COLO668 (cell line): ENCODE data around the gene DACH1.
A peak's percentile ranks its signal among the peaks of the same experiment; 100 is the strongest.
"Not testable (repeated sequence)": the region's sequence is repeated elsewhere in the genome, so short reads cannot be mapped to it uniquely, and the experiment has no call there.

ENCODE experiments used
- DNase-seq: peaks from one replicate; lab custom pipeline; 2025; ENCODE audit not compliant: unreplicated experiment; lab: John Stamatoyannopoulos, UW

The DACH1 gene

DNA sequence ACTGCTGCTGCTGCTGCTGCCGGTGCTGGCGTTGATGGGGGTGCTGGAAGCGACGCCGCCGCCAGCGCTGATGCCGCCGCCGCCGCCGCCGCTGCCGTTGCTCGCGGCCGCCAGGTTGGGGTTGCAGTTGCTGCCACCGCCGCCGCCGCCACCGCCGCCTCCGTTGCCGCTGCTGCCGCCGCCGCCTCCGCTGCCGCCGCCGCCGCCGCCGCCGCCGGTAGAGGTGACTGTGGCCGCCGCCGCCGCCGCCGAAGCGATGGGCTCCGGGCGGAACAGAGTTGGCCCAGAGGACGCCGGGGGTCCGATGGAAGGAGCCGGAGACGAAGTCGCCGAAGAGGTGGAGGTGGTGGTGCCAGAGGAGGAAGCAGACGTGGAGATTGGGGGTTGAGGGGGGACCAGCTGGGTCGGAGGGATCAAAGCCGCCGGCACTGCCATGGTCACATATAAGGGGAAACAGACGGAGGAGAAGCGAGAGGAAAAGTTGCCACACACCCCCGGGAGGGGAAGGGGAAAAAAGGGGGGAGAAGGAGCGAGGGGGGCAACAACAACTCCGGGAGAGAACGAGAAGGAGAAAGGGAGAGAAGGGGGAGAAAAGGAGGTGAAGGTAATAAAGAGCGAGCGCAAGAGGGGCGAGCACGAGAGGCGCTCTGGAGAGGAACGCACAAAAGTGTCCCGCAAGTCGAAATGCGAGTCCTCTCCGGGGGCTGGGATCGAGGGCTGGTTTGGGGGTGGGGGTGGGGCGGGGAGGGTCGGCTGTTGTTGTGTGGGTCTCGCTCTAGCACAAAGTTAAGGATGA lies 471 bp downstream of the DACH1 start:
- DNase-seq = peak; percentile 81

GRCh38 chr13:71865874-71866334 lies 1.1 kb downstream of the DACH1 start:
- peak; percentile 65 for DNase-seq

DNA sequence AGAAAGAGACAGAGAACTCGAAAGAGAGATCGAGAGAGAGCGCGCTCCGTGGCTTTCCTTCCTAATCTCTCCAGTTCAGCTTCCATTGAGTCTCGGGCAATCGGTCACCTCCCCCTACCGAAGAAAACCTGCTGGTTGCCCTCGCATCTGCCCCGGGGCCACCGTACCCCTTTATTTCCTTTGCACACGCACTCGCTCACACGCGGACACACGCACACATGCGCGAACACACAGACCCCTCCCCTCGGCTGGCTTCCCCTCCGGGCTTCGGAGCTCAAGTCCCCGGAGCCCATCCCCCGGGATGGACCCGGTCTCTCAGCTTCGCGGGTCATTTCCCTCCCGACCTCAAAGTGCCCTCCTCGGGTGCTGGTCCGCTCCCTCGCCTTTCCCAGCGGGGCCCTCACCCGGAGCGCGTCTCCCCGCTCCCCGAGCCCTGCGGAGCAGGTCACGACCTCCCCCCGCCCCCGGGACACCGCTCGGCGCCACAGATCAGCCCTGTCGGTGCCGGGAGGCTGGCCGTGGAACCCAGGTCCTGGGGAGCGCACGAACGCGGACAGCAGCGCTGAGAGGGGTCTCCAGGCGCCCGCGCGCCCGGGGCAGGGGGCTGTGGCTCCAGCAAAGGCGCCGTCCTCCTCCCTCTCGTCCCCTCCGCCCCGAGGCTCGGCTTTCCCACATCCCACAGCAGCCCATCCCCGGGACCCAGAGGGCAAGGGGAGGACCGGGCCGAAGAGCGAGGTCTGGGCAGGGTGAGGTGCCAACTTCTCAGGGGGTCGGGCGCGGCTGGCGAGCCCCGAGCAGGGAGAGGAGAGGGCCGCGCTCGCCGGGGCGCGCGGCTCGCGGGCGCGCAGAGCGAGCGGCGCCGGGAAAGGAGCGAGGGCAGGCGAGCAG lies 1.8 kb downstream of the DACH1 start:
- DNase-seq = peak; percentile 71

- peak; percentile 71 for DNase-seq
Observed at GRCh38 chr13:71864094-71864985, 2.7 kb downstream of the DACH1 start.

DNA sequence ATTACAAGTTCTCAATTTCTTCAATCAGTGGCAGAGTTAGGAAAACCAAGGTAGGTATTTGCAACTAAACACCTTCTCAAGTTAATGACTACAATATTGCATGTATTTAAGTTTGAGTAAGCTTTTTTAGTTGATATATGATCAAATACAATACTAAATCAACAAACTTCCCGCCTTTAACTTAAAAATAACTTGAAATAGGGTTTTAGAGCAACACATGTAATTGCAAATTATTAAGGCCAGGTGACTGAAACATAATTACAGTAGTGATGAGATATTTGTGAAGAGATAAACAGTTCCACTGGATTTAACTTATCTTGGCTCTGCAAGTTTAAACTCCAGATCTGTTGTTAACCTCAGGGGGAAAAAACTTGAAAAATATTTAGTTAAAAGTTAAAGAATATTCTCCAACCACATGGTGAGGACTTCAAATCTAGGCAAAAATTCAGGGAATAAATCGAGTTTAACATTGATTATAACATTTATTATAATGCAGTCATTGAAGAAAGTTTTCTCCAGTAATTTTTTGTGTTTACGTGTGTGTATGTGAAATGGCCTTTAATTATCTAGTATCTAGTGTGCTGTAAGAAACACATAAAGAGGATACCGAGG lies 3.6 kb downstream of the DACH1 start:
- DNase-seq = no peak

DNA sequence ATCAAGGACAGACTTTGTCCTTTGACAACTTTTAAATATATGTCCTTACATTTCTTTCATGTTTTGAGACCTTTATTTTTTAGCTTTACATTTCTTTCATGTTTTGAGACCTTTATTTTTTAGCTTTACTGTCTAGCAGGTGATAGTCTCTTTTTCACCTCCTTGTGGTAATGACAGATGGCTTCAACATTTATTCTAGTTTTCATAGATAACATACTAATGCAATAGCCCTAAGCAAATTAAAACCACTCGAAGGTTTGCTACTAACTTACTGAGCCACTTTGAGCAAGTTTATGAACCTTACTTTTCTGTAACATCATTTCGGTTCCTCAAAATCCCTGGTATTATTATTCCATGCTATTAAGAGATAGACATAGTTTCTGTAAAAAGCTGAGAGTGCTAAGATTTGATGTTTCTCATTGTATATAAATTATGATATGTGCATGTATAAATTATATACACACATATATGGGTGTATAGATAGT lies 4.5 kb downstream of the DACH1 start:
- no peak for DNase-seq

DNA sequence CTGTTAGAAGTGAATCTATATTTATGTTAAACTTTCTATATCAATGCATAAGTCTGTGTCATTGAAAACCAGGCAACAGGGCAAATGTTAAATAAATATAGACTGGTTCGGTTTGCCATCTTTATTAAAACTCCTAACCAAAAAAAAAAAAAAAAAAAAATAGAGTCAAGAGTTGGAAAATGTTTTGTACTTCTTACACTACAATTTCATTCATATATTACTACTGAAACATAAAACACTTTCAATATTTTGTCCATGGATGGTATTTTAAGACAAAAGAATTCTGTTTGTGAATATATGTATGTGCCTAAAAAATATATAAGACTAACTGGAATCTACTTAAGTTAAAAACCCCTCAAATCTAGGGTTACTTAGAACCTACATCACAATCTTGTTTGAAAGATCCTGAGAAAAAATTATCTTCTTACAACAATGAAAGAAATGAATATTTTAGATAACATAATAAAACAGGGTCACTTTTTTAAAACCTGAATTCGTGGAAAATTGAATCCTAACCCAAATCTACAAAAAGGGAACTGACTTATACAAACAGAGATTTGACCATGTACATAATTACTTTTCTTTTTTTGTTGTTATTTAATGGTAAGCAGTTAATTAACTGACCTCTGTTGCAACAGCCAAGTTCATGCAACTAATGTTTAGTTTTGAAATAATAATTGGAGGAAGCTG lies 5.1 kb downstream of the DACH1 start:
- DNase-seq = no peak

GRCh38 chr13:71860547-71861138 lies 6.4 kb downstream of the DACH1 start:
- DNase-seq = no peak

GRCh38 chr13:71858647-71859046 lies 8.4 kb downstream of the DACH1 start:
- DNase-seq = no peak

DNA sequence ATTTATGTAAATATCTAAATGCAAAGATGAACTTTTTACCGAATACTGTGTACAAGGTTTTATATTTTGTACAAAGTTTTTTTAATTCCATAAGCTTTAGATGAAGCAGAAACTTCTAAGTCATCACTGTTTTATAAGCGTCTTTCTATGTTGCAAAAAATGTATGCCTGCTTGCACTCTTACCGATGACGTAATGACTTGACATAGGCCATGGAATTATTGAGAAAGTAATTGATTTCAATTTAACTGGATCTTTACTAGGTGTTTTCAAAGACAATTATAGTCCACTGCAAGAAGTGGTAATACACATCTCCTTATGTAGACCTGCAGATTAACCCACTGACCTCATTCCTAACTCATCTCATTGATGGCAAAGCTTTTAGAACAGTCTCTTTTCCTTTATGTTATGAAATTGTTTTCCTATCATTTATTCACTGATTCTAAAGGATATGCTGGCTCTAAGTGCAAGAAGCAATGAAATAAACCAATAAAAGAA lies 10.4 kb downstream of the DACH1 start:
- DNase-seq = no peak

GRCh38 chr13:71854401-71854800 lies 12.6 kb downstream of the DACH1 start:
- DNase-seq = no peak

DNA sequence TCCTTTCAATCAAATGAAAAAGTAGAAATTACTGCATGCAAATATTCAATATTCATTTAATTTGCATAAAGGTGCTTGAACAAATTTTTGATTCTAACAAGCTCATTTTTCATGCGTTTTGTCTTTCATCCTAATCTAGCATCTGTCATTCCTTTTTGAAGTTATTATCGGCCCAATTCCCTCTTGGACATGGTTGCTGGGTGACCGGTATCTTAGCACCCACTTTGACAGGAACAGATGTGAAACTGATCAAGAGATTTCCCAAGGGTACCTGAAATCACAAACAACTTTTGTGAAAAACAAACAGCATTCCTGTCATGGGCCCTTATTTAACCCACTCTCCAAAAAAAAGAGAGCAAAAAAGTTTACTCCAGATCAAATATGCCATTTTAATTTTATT lies 13.3 kb downstream of the DACH1 start:
- DNase-seq = no peak

GRCh38 chr13:71852736-71853135 lies 14.3 kb downstream of the DACH1 start:
- DNase-seq = no peak

- no peak for DNase-seq
Observed at GRCh38 chr13:71851498-71852409, 15.2 kb downstream of the DACH1 start.

DNA sequence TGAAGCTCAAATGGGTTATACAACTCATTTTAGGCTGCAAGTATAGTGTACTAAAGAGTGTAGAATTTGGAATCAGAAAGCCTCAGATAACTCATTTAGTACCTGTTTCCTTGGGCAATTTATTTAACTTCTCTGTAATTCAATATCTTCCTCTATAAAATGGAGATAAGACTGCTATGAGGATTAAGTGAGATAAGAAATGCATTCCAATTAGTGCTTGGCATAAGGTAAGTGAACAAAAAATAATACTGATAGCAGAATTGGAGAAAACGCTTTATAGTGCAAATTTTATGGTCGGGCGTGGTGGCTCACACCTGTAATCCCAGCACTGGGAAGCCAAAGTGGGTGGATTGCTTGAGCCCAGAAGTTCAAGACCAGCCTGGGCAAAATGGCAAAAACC lies 25.0 kb downstream of the DACH1 start:
- DNase-seq = no peak

GRCh38 chr13:71838842-71839241 lies 28.2 kb downstream of the DACH1 start:
- DNase-seq = no peak

DNA sequence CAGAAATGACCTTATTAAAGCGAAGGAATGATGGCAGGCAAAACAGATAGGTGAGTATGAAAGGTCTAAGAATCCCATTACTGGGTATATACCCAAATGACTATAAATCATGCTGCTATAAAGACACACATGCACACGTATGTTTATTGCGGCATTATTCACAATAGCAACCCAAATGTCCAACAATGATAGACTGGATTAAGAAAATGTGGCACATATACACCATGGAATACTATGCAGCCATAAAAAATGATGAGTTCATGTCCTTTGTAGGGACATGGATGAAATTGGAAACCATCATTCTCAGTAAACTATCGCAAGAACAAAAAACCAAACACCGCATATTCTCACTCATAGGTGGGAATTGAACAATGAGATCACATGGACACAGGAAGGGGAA lies 29.4 kb downstream of the DACH1 start:
- DNase-seq = not testable (repeated sequence)

GRCh38 chr13:71831716-71832115 lies 35.3 kb downstream of the DACH1 start:
- no peak for DNase-seq
